HEK293 (cell line): ENCODE results near the gene DGKB.

Experiments
- GLI4 ChIP-seq: fragments of 450-650 bp; formaldehyde crosslinking; IDR thresholded peaks from 2 replicates; pipeline ENCODE4 v1.5.1; 2016; ENCODE audit warnings: missing biosample characterization, missing genetic modification characterization
- HIC1 ChIP-seq: fragments of 450-650 bp; formaldehyde crosslinking; IDR thresholded peaks from 2 replicates; pipeline ENCODE4 v1.5.1; 2016; ENCODE audit warnings: missing biosample characterization, missing genetic modification characterization
- HOXA7 ChIP-seq: sonication (generic); formaldehyde crosslinking; IDR thresholded peaks from 2 replicates; pipeline ENCODE4 v1.8.1; 2022; ENCODE audit warnings: missing genetic modification reagents, borderline replicate concordance
- KLF7 ChIP-seq: fragments of 450-650 bp; formaldehyde crosslinking; IDR thresholded peaks from 2 replicates; pipeline ENCODE4 v1.5.1; 2016; ENCODE audit warnings: missing biosample characterization, missing genetic modification characterization, borderline replicate concordance
- KLF9 ChIP-seq: fragments of 450-650 bp; formaldehyde crosslinking; IDR thresholded peaks from 2 replicates; pipeline ENCODE4 v1.5.1; 2016; ENCODE audit warnings: missing biosample characterization, missing genetic modification characterization, low read depth
- OVOL3 ChIP-seq: fragments of 450-650 bp; formaldehyde crosslinking; IDR thresholded peaks from 2 replicates; pipeline ENCODE4 v1.5.1; 2016; ENCODE audit warnings: missing biosample characterization, missing genetic modification characterization
- PRDM6 ChIP-seq: fragments of 450-650 bp; formaldehyde crosslinking; IDR thresholded peaks from 2 replicates; pipeline ENCODE4 v1.5.1; 2017; ENCODE audit warnings: missing biosample characterization, missing genetic modification characterization
- REPIN1 ChIP-seq: fragments of 450-650 bp; formaldehyde crosslinking; IDR thresholded peaks from 2 replicates; pipeline ENCODE4 v1.5.1; 2017; ENCODE audit warnings: missing biosample characterization, missing genetic modification characterization, low read depth
- SP2 ChIP-seq: fragments of 450-650 bp; formaldehyde crosslinking; IDR thresholded peaks from 2 replicates; pipeline ENCODE4 v1.5.1; 2016; ENCODE audit warnings: missing biosample characterization, missing genetic modification characterization
- ZBTB11 ChIP-seq: fragments of 450-650 bp; formaldehyde crosslinking; conservative IDR thresholded peaks from 2 replicates; pipeline ENCODE4 v1.5.1; 2016; ENCODE audit warnings: low read depth, missing biosample characterization, missing genetic modification characterization
- ZBTB44 ChIP-seq: fragments of 450-650 bp; IDR thresholded peaks from 2 replicates; pipeline ENCODE4 v1.5.1; 2018; ENCODE audit warnings: missing biosample characterization, mild to moderate bottlenecking, missing genetic modification characterization
- ZBTB49 ChIP-seq: fragments of 450-650 bp; formaldehyde crosslinking; IDR thresholded peaks from 2 replicates; pipeline ENCODE4 v1.5.1; 2016; ENCODE audit warnings: missing biosample characterization, missing genetic modification characterization, low read depth
- ZBTB7A ChIP-seq: fragments of 450-650 bp; formaldehyde crosslinking; IDR thresholded peaks from 2 replicates; pipeline ENCODE4 v1.5.1; 2016; ENCODE audit warnings: low read depth, missing biosample characterization, missing genetic modification characterization
- ZFHX2 ChIP-seq: fragments of 450-650 bp; formaldehyde crosslinking; conservative IDR thresholded peaks from 2 replicates; pipeline ENCODE4 v1.5.1; 2016; ENCODE audit warnings: missing biosample characterization, missing genetic modification characterization
- ZFP3 ChIP-seq: fragments of 450-650 bp; formaldehyde crosslinking; IDR thresholded peaks from 2 replicates; pipeline ENCODE4 v1.5.1; 2016; ENCODE audit warnings: low read depth, missing biosample characterization, missing genetic modification characterization
- ZNF19 ChIP-seq: fragments of 450-650 bp; formaldehyde crosslinking; IDR thresholded peaks from 2 replicates; pipeline ENCODE4; 2016; ENCODE audit warnings: missing biosample characterization, missing genetic modification characterization, low read depth
- ZNF211 ChIP-seq: fragments of 450-650 bp; formaldehyde crosslinking; IDR thresholded peaks from 2 replicates; pipeline ENCODE4 v1.5.1; 2016; ENCODE audit warnings: low read depth, missing biosample characterization, missing genetic modification characterization
- ZNF221 ChIP-seq: fragments of 450-650 bp; formaldehyde crosslinking; IDR thresholded peaks from 2 replicates; pipeline ENCODE4 v1.5.1; 2017; ENCODE audit warnings: missing biosample characterization, missing genetic modification characterization, borderline replicate concordance
- ZNF24 ChIP-seq: fragments of 450-650 bp; formaldehyde crosslinking; IDR thresholded peaks from 2 replicates; pipeline ENCODE4 v1.5.1; 2016; ENCODE audit warnings: missing biosample characterization, missing genetic modification characterization
- ZNF37A ChIP-seq: fragments of 450-650 bp; IDR thresholded peaks from 2 replicates; pipeline ENCODE4 v1.5.1; 2018; ENCODE audit warnings: missing biosample characterization, missing genetic modification characterization
- ZNF433 ChIP-seq: fragments of 450-650 bp; formaldehyde crosslinking; IDR thresholded peaks from 2 replicates; pipeline ENCODE4 v1.5.1; 2016; ENCODE audit warnings: missing biosample characterization, missing genetic modification characterization, low read depth
- ZNF473 ChIP-seq: fragments of 450-650 bp; formaldehyde crosslinking; IDR thresholded peaks from 2 replicates; pipeline ENCODE4 v1.5.1; 2017; ENCODE audit warnings: missing biosample characterization, missing genetic modification characterization
- ZNF530 ChIP-seq: fragments of 450-650 bp; formaldehyde crosslinking; IDR thresholded peaks from 2 replicates; pipeline ENCODE4 v1.5.1; 2016; ENCODE audit warnings: low read depth, missing biosample characterization, missing genetic modification characterization
- ZNF560 ChIP-seq: fragments of 450-650 bp; formaldehyde crosslinking; IDR thresholded peaks from 2 replicates; pipeline ENCODE4 v1.5.1; 2017; ENCODE audit warnings: missing biosample characterization, missing genetic modification characterization, borderline replicate concordance
- ZNF610 ChIP-seq: fragments of 450-650 bp; formaldehyde crosslinking; IDR thresholded peaks from 2 replicates; pipeline ENCODE4 v1.5.1; 2016; ENCODE audit warnings: missing biosample characterization, missing genetic modification characterization, borderline replicate concordance
- ZNF629 ChIP-seq: fragments of 450-650 bp; formaldehyde crosslinking; IDR thresholded peaks from 2 replicates; pipeline ENCODE4 v1.5.1; 2017; ENCODE audit warnings: missing biosample characterization, missing genetic modification characterization
- ZNF747 ChIP-seq: fragments of 450-650 bp; formaldehyde crosslinking; IDR thresholded peaks from 2 replicates; pipeline ENCODE4 v1.5.1; 2016; ENCODE audit warnings: missing biosample characterization, missing genetic modification characterization
- ZNF791 ChIP-seq: fragments of 450-650 bp; formaldehyde crosslinking; IDR thresholded peaks from 2 replicates; pipeline ENCODE4 v1.5.1; 2016; ENCODE audit warnings: missing biosample characterization, missing genetic modification characterization
- ZNF837 ChIP-seq: fragments of 450-650 bp; formaldehyde crosslinking; IDR thresholded peaks from 2 replicates; pipeline ENCODE4 v1.5.1; 2016; ENCODE audit warnings: missing biosample characterization, missing genetic modification characterization

Gene DGKB

GRCh38 chr7:14687777-14688176 is 214.8 kb downstream of the DGKB start (continued):
- TF ChIP-seq ZBTB11 (tag by site-specific recombination) (no peak), ZBTB49 (tag by site-specific recombination) (no peak), HIC1 (no peak), ZFHX2 (tag by site-specific recombination) (no peak), ZNF629 (tag by site-specific recombination) (0 out of 2 replicates have a peak, but pooled peaks have one; percentile 33), PRDM6 (tag by site-specific recombination) (peak; percentile 92), KLF9 (tag by site-specific recombination) (no peak), ZNF530 (no peak), ZNF560 (tag by site-specific recombination) (no peak), KLF7 (tag by site-specific recombination) (no peak), HOXA7 (CRISPR knock-in tag) (no peak), ZNF19 (0 out of 2 replicates have a peak, but pooled peaks have one; percentile 21), SP2 (tag by site-specific recombination) (no peak), OVOL3 (no peak), ZNF24 (tag by site-specific recombination) (no peak), GLI4 (tag by site-specific recombination) (no peak), ZBTB7A (no peak), ZNF791 (no peak), ZNF433 (tag by site-specific recombination) (no peak), ZFP3 (tag by site-specific recombination) (no peak), ZNF211 (no peak), ZNF221 (tag by site-specific recombination) (no peak), ZNF610 (tag by site-specific recombination) (no peak), ZNF747 (no peak), ZNF837 (no peak), ZBTB44 (tag by site-specific recombination) (peak; percentile 69), ZNF37A (tag by site-specific recombination) (no peak), ZNF473 (tag by site-specific recombination) (no peak), REPIN1 (no peak)
